SK-N-SH (cell line): ENCODE measurements around the gene CENPT.

Experiments
- CHD2 ChIP-seq: fragments of 150-350 bp; IDR thresholded peaks from 2 replicates; pipeline ENCODE4 v1.6.1; 2018; ENCODE audit warnings: low read length; ENCODE audit not compliant: partially characterized antibody
- CTCF ChIP-seq: fragments of 200-600 bp; sonication (generic); IDR thresholded peaks from 2 replicates; pipeline ENCODE4 v1.6.1; 2017; ENCODE audit warnings: antibody characterized with exemption, mild to moderate bottlenecking, moderate library complexity
- RFX5 ChIP-seq: IDR thresholded peaks from 2 replicates; pipeline ENCODE4 v1.6.1; 2012; ENCODE audit warnings: mild to moderate bottlenecking, improper control_type of control experiment, low read length

DNA sequence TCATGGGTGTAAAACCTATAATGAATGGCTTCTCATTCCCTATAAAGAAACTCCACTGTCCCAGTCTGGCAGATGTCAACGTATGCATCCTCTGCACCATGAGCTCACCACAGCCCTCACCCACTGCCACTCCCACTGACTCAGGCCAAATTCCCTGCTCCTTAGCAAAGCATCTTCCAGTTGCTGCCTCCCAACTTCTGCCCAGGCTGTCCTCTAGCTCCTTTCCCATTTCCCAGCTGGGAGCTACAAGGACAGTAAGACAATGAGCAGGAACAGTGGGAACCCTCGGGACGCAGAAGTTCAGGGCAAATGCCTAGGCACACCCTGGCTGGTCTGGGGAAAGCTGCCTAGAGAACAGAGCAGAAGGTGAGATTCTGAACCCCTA is 14.5 kb downstream of the CENPT start:
- TF ChIP-seq CHD2 (no peak), RFX5 (no peak), CTCF (no peak)
